GM12878 (cell line): ENCODE results near the gene CALD1. TPM values are rescaled to one million over a fixed set of nuclear protein-coding genes. Genes with fewer than 3 reads are reported as not detected.

Source experiments
- ATAC-seq: fragments of 200-7000 bp; cut with Tn5 transposase; 3 replicates; pipeline ENCODE4 v1.9.1; 2020; ENCODE audit warnings: mild to moderate bottlenecking, moderate library complexity
- BruUV-seq: library from RNA; stranded (reverse); fragments of 400-500 nt; replicated peaks from 2 replicates; lab custom pipeline; 2021; lab: Mats Ljungman, UMichigan
- CTCF ChIA-PET: fragments of 300-600 bp; sonication (Branson Sonifier 250); formaldehyde crosslinking; extraction: SDS; loops from one replicate; lab custom pipeline; 2021; ENCODE audit warnings: inconsistent platforms; lab: Yijun Ruan, JAX
- POLR2A ChIA-PET: fragments of 350-600 bp; formaldehyde crosslinking; extraction: SDS; loops from one replicate; lab custom pipeline; 2021; ENCODE audit warnings: inconsistent platforms; lab: Charles Lee
- RAD21 ChIA-PET: fragments of 300-600 bp; sonication (Branson Sonifier 250); formaldehyde crosslinking; loops from one replicate; lab custom pipeline; 2023; ENCODE audit warnings: antibody characterized with exemption; ENCODE audit not compliant: unreplicated experiment; lab: Charles Lee
- SMC1A ChIA-PET: fragments of 300-600 bp; sonication (Branson Sonifier 250); formaldehyde crosslinking; loops from one replicate; lab custom pipeline; 2023; ENCODE audit not compliant: unreplicated experiment, uncharacterized antibody; lab: Charles Lee
- DNase-seq: peaks from one replicate; pipeline ENCODE4 v3.0.0-alpha.2; 2011; ENCODE audit warnings: low read depth, low spot score
- FAIRE-seq: peaks from 3 replicates; lab custom pipeline; 2011; peaks lifted over from hg19 to GRCh38; lab: Jason Lieb, UNC
- H2AFZ ChIP-seq: 2 replicates; pipeline ENCODE4 v1.6.0; 2011; ENCODE audit warnings: low read depth, low read length, control low read depth; ENCODE audit not compliant: control insufficient read depth
- H3K27ac ChIP-seq: 2 replicates; pipeline ENCODE4 v1.5.1; 2011; ENCODE audit warnings: control low read depth; ENCODE audit not compliant: control insufficient read depth, insufficient read depth
- H3K27me3 ChIP-seq, 2 experiments: replicated peaks in 1 of 2; 2 replicates each; pipeline versions ENCODE4 v1.6.0 to v1.6.1; 2011; ENCODE audit warnings: low read length in 1 of 2; ENCODE audit not compliant: control insufficient read depth in 2 of 2, insufficient read depth in 2 of 2
- H3K36me3 ChIP-seq, 2 experiments: 2 replicates each; pipeline ENCODE4 v1.5.1; 2011; ENCODE audit warnings: low read length in 1 of 2; ENCODE audit not compliant: control insufficient read depth in 2 of 2, insufficient read depth in 2 of 2
- H3K4me1 ChIP-seq: 2 replicates; pipeline ENCODE4 v1.6.1; 2011; ENCODE audit warnings: mild to moderate bottlenecking, low read length, moderate library complexity, mixed read lengths; ENCODE audit not compliant: control insufficient read depth, insufficient read depth
- H3K4me2 ChIP-seq: 2 replicates; pipeline ENCODE4 v1.6.0; 2011; ENCODE audit warnings: control low read depth; ENCODE audit not compliant: control insufficient read depth, insufficient read depth
- H3K4me3 ChIP-seq: fragments of 200-600 bp; sonication (generic); 2 replicates; pipeline ENCODE4 v1.5.1; 2016
- H3K79me2 ChIP-seq: 2 replicates; pipeline ENCODE4 v1.6.0; 2011; ENCODE audit warnings: low read length; ENCODE audit not compliant: control insufficient read depth, insufficient read depth
- H3K9ac ChIP-seq: 2 replicates; pipeline ENCODE4 v1.8.0; 2011; ENCODE audit warnings: low read length, control low read depth, mixed read lengths; ENCODE audit not compliant: control insufficient read depth, insufficient read depth
- H3K9me3 ChIP-seq: replicated peaks from 3 replicates; pipeline ENCODE4 v1.5.1; 2011; ENCODE audit warnings: mild to moderate bottlenecking, low read length; ENCODE audit not compliant: control insufficient read depth, insufficient read depth
- H4K20me1 ChIP-seq: 2 replicates; pipeline ENCODE4 v1.6.0; 2011; ENCODE audit not compliant: control insufficient read depth, insufficient read depth
- CEBPB ChIP-seq, 2 experiments: fragments of 150-350 bp in 1 of 2; IDR thresholded peaks; 2 replicates each; pipeline ENCODE4 v1.6.1; 2012 to 2014; ENCODE audit warnings: low read depth in 2 of 2, low read length in 2 of 2, borderline replicate concordance in 1 of 2, inconsistent platforms in 1 of 2
- CREM ChIP-seq: IDR thresholded peaks from 2 replicates; pipeline ENCODE4 v1.6.1; 2014; ENCODE audit warnings: antibody characterized with exemption, low read depth
- LARP7 ChIP-seq: fragments of 450-650 bp; IDR thresholded peaks from 2 replicates; pipeline ENCODE4 v1.6.1; 2017; ENCODE audit warnings: mild to moderate bottlenecking
- POLR2AphosphoS2 ChIP-seq: IDR thresholded peaks from 2 replicates; pipeline ENCODE4 v1.6.1; 2011; ENCODE audit warnings: low read depth, mild to moderate bottlenecking, low read length, improper control_type of control experiment, moderate library complexity
- ZNF274 ChIP-seq: IDR thresholded peaks from one replicate; pipeline ENCODE4 v1.8.0; 2011; ENCODE audit not compliant: insufficient read length, insufficient read depth
- WGBS: methylation state at CpG from one replicate; pipeline ENCODE4 v1.1.6; 2016; ENCODE audit warnings: low lambda C conversion rate; ENCODE audit not compliant: insufficient replicate concordance, insufficient coverage; ENCODE audit errors: missing lambda C conversion rate; 5-methylcytosine and 5-hydroxymethylcytosine counted together
- in situ Hi-C: fragments of 300-500 bp; cut with MboI; formaldehyde crosslinking; loops from 9 replicates; pipeline ENCODE4 v1.14.3; 2018; ENCODE audit warnings: mixed read lengths
- intact Hi-C: fragments of 100-400 bp; cut with micrococcal nuclease; formaldehyde crosslinking; loops from one replicate; pipeline ENCODE4 v1.14.2; 2022; ENCODE audit not compliant: unreplicated experiment
- polyA plus RNA-seq, 11 experiments: library from polyadenylated mRNA; depleted of rRNA in 4 of 11; unstranded in 6 of 11; stranded (reverse) in 5 of 11; fragments of >200 nt; fragmentation: Nextera tagmentation in 4 of 11; fragmentation: Illumina TruSeq in 1 of 11; extraction: Ambion mirVana in 4 of 11; extraction: Trizol in 1 of 11; gene quantifications; 1 replicate in 1 of 11; 2 replicates in 10 of 11; pipeline versions ENCODE4 v1.2.1 to v1.2.3, GENCODE V29; 2011 to 2016; ENCODE audit warnings: inconsistent platforms in 2 of 11, missing spikeins in 2 of 11, low read depth in 1 of 11
- total RNA-seq, 4 experiments: library from RNA; depleted of rRNA in 3 of 4; stranded (reverse); fragments of >200 nt in 3 of 4; fragmentation: Illumina TruSeq in 1 of 4; extraction: Trizol in 1 of 4; gene quantifications; 2 replicates each; pipeline versions ENCODE4 v1.2.1 to v1.2.3, GENCODE V29; 2013 to 2021

The CALD1 gene
- total and polyA plus RNA-seq, 10 of the 15 experiments (the other 5 are each of a cell fraction or from before 2014, with no cell fraction given), result 0.03 to 1.3 (median 0.22) TPM

GRCh38 chr7:134890246-134891240 is 111.1 kb downstream of the CALD1 start (continued):
- no peak for TF ChIP-seq CREM
- TF ChIP-seq POLR2AphosphoS2, result no peak
- TF ChIP-seq ZNF274, result no peak
- TF ChIP-seq CEBPB (IDR thresholded peaks at IDR 0.05; ENCODE audit: borderline replicate concordance in 1 of 2, low read depth in 2 of 2, low read length in 2 of 2), result no peak
- TF ChIP-seq, all 136 proteins: peak for 0

GRCh38 chr7:134891262-134891695 is 111.8 kb downstream of the CALD1 start:
- H4K20me1 ChIP-seq, result no peaks in the 10 kb centered on the region
- no peaks in the 10 kb centered on the region for H3K27me3 ChIP-seq
- DNase-seq, result no peak
- ChIA-PET SMC1A (interaction anchor here (0.7 kb wide), 1 partner anchor 9 kb away, joined by 3 read pairs; no protein-coding TSS in a partner anchor), POLR2A (interaction anchor here (1.3 kb wide), 1 partner anchor 9 kb away, joined by 5 read pairs; no protein-coding TSS in a partner anchor), CTCF (interaction anchor here (2.0 kb wide), 1 partner anchor 8 kb away, joined by 8 read pairs; no protein-coding TSS in a partner anchor), RAD21 (no interaction called here)
- H3K4me1 ChIP-seq, result no peaks in the 10 kb centered on the region; the same call in 1 of the 2 replicates
- intact Hi-C loops, result no loop called here
- no peaks in the 10 kb centered on the region for H3K79me2 ChIP-seq
- WGBS, result 26% methylated on average over 21 of the region's 22 CpGs
- no TSS peak for BruUV-seq
- H3K27ac ChIP-seq, result no peak overlapping the region
- H2AFZ ChIP-seq, result no peak overlapping the region; the same call in 1 of the 2 replicates
- FAIRE-seq, result no peak
- H3K36me3 ChIP-seq, result no peaks in the 10 kb centered on the region
- H3K4me3 ChIP-seq, result no peak overlapping the region
- peak overlapping the region; percentile 54; the same call in 1 of the 2 replicates for H3K4me2 ChIP-seq
- ATAC-seq, result peak; percentile 56
- no peak overlapping the region for H3K9ac ChIP-seq
- TF ChIP-seq LARP7, result no peak
- peaks cover 6% of the 10 kb centered on the region; the same call in 2 of the 3 replicates for H3K9me3 ChIP-seq
- in situ Hi-C loops, result no loop called here
